Measurements from ENCODE around the gene ECEL1. TPM values are rescaled to one million over a fixed set of nuclear protein-coding genes. Genes with fewer than 3 reads are reported as not detected.

ECEL1 gene
- total RNA-seq, 3 donors from 2014 or later, result 0.16 to 0.24 TPM; not detected in 1

- no peaks in the 10 kb centered on the region for H3K9me3 ChIP-seq
- TF ChIP-seq CTCF (IDR thresholded peaks at IDR 0.05), result no peak
- DNase-seq, result no peak
- peaks cover 17% of the 10 kb centered on the region for H3K4me1 ChIP-seq (ENCODE audit: low read depth)
- ATAC-seq, result no peak
- no peak overlapping the region for H3K4me3 ChIP-seq
- H3K36me3 ChIP-seq (ENCODE audit: low read depth), result no peaks in the 10 kb centered on the region
- intact Hi-C loops (cut with DNase I, micrococcal nuclease), result no loop called here
Measured at GRCh38 chr2:232523402-232523681, 35.7 kb upstream of the ECEL1 start.

- DNase-seq (no peak), ATAC-seq (no peak)
- Histone ChIP-seq H3K4me1 (ENCODE audit: low read depth) (peaks cover 17% of the 10 kb centered on the region), H3K36me3 (ENCODE audit: low read depth) (no peaks in the 10 kb centered on the region), H3K4me3 (no peak overlapping the region), H3K9me3 (no peaks in the 10 kb centered on the region)
- TF ChIP-seq CTCF (IDR thresholded peaks at IDR 0.05), result no peak
- intact Hi-C loops (cut with DNase I, micrococcal nuclease), result no loop called here
Measured at GRCh38 chr2:232522623-232523401, 35.2 kb upstream of the ECEL1 start.

- Histone ChIP-seq H3K36me3 (ENCODE audit: low read depth) (no peaks in the 10 kb centered on the region), H3K9me3 (no peaks in the 10 kb centered on the region), H3K4me1 (ENCODE audit: low read depth) (peaks cover 17% of the 10 kb centered on the region), H3K4me3 (no peak overlapping the region)
- peak; percentile 69 for ATAC-seq
- TF ChIP-seq CTCF (IDR thresholded peaks at IDR 0.05), result peak; percentile 86
- peak in 2 of 3 donors; percentile 71 to 76 for DNase-seq
- intact Hi-C loops (cut with DNase I, micrococcal nuclease), result no loop called here
Measured at GRCh38 chr2:232521959-232522622, 34.5 kb upstream of the ECEL1 start.

GRCh38 chr2:232521098-232521497 lies 33.5 kb upstream of the ECEL1 start:
- intact Hi-C loops (cut with DNase I, micrococcal nuclease), result no loop called here
- Histone ChIP-seq H3K9me3 (no peaks in the 10 kb centered on the region), H3K4me1 (ENCODE audit: low read depth) (peaks cover 17% of the 10 kb centered on the region), H3K4me3 (no peak overlapping the region), H3K36me3 (ENCODE audit: low read depth) (no peaks in the 10 kb centered on the region)
- ATAC-seq, result no peak
- no peak for DNase-seq
- no peak for TF ChIP-seq CTCF (IDR thresholded peaks at IDR 0.05)

- Histone ChIP-seq H3K4me1 (ENCODE audit: low read depth) (peaks cover 17% of the 10 kb centered on the region), H3K4me3 (no peak overlapping the region), H3K9me3 (no peaks in the 10 kb centered on the region), H3K36me3 (ENCODE audit: low read depth) (no peaks in the 10 kb centered on the region)
- intact Hi-C loops (cut with DNase I, micrococcal nuclease), result no loop called here
- DNase-seq (no peak), ATAC-seq (no peak)
- TF ChIP-seq CTCF (IDR thresholded peaks at IDR 0.05), result no peak
Measured at GRCh38 chr2:232520489-232520888, 32.9 kb upstream of the ECEL1 start.

All from mucosa of descending colon (tissue), 3 donors.